ENCODE results near the gene PCDH15.

The PCDH15 gene

DNA sequence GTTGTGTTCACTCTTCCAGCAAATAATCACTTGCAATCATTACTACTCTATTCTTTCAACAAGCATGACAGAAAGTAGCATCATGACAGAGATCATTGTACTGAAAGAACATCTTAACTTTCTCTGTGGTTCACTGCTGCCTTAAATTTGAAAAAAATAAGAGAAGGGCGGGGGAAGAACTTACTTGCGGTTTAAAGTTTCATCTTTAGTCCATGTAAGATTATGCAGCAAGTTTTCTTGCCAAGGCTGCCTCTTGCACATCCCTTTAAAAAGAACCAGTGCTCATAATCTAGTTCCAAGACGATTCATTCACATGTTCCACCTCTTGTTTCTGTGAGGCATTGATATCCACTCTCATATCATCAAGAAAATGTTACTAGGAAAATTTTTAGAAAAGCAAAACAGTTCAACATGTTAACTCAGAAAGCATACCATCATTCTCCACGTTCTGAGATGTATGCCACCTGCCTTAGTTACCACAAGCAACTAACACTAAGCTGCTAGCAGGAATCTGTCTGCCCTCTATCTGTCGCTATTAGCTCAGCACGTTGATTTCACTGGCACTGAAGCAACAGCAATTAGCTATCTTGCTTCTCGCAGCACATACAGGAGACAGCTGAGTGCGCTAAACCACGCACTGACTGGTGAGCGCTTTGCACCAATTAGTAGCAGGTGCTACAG, at the start of gene PCDH15:
PCDH15 (minus strand) TSS at position 491 of the 681 bp plus-strand sequence. CDS start 136,969 bp downstream, outside the sequence.
- peak; percentile 53 for DNase-seq (ENCODE audit: low read depth)
- TF ChIP-seq, protein P1, sequence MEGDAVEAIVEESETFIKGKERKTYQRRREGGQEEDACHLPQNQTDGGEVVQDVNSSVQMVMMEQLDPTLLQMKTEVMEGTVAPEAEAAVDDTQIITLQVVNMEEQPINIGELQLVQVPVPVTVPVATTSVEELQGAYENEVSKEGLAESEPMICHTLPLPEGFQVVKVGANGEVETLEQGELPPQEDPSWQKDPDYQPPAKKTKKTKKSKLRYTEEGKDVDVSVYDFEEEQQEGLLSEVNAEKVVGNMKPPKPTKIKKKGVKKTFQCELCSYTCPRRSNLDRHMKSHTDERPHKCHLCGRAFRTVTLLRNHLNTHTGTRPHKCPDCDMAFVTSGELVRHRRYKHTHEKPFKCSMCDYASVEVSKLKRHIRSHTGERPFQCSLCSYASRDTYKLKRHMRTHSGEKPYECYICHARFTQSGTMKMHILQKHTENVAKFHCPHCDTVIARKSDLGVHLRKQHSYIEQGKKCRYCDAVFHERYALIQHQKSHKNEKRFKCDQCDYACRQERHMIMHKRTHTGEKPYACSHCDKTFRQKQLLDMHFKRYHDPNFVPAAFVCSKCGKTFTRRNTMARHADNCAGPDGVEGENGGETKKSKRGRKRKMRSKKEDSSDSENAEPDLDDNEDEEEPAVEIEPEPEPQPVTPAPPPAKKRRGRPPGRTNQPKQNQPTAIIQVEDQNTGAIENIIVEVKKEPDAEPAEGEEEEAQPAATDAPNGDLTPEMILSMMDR (conservative IDR thresholded peaks at IDR 0.05; ENCODE audit: low read depth, low read length): peak; percentile 60
- no peak within 1 kb of the TSS for H3K4me3 ChIP-seq (ENCODE audit: low read depth, low read length)

DNA sequence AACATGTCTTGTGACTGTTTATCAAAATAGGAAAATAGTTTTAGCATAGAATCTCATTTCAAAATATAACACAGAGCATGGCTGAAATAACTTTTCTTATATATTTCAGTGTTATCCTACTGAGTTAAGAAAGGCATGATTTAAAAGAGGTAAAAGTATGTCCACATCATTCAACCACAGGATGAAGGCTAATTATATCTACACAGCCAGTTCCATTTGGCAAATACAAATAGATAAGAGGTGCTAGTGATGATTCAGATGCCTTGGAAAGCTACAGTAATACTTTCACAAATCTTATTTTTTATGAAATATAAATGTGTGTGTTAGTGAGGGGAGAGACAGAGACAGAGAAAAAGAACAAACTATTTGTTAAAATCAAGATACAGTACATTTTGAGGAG, 42.9 kb upstream of the PCDH15 start:
- DNase-seq (ENCODE audit: low read depth): no peak
- no peak overlapping the region for H3K4me3 ChIP-seq (ENCODE audit: low read depth, low read length)
- TF ChIP-seq, protein P1 (conservative IDR thresholded peaks at IDR 0.05; ENCODE audit: low read depth, low read length): no peak

DNA sequence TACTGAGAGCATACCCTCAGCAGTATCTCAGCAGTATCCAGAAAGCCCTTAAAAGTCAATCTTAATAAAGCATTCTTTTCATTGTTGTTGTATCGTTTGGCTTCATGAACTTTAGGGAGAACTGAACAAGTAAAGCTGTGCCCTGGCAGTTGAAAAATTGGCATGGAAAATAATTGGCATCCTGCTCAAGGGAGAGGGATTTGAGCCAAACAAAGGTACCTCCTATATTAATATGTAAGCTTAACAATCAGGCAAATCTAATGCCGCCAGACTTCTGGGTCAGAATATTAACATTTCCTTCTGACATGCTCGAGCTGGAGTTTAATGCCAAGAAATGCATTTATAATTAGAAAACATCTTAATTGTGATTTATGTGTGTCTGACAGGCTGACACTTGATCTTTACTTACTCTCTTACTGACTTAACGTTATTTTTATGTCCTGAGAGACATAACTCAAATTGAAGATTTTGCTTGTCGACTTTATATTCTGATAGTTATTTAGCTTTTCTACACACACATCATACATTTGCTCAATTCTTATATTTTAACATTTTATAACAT, 42.1 kb upstream of the PCDH15 start:
- no peak for DNase-seq (ENCODE audit: low read depth)
- TF ChIP-seq, protein P1 (conservative IDR thresholded peaks at IDR 0.05; ENCODE audit: low read depth, low read length): no peak
- no peak overlapping the region for H3K4me3 ChIP-seq (ENCODE audit: low read depth, low read length)

DNA sequence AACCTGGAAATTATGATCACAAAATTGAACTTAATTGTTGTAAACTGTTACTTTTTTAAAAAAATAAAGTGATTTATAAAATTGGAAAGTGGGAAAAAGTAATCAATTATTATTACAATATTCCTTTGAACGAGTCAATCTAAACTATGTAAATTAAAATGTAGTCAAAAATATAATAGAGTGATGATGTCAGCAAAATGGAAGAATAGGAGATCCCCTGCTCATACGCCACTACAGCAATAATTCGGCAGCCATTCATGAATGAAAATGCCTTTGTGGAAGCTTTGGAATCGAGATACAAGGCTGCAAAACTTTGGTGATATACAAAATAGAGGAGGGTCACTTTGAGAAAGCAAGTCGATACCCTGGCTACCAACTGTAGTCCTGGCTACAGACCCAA, 36.4 kb upstream of the PCDH15 start:
- TF ChIP-seq, protein P1 (conservative IDR thresholded peaks at IDR 0.05; ENCODE audit: low read depth, low read length): no peak
- H3K4me3 ChIP-seq (ENCODE audit: low read depth, low read length): no peak overlapping the region
- DNase-seq (ENCODE audit: low read depth): no peak

DNA sequence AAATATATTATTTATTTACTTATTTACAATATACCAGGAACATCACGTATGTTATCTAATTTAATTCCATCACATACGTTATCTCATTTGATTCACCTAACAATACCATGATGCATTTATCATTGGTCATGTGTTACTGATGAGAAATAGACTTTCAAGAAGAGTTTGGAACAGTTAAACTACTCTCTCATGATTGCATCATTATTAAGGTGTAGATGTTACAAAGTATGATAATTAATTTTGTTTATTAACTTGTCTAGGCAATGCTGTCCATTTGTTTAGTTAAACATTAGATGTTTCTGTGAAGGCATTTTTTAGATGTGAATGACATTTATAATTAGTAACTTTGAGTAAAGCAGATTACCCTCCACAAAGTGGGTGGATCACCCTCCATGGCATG, 32.0 kb upstream of the PCDH15 start:
- H3K4me3 ChIP-seq (ENCODE audit: low read depth, low read length): no peak overlapping the region
- DNase-seq (ENCODE audit: low read depth): no peak
- TF ChIP-seq, protein P1 (conservative IDR thresholded peaks at IDR 0.05; ENCODE audit: low read depth, low read length): no peak

DNA sequence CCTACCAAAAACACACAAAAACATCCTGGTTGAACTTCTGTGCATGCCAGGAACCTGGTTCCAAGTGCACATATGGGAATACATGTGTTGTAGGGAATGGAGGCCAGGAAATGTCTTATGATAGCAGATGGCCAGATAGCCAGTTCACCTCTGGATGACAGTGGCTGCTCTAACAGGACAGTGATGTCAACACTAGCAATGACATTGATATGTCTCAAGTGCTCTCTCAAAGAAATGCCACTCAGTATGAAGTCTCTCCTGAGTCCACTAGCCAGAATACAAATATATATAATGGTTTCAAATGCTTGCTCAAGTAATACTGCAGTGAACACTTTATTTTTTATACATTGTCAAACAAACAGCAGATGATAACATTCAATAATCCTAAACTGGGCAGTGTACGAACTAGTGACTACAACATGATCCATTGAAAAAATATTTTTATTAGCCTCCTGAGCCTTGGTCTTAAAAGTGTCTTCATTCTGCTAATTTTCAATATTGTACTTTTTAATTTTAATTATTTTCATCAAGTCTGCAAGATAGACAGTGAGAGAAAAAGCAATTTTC, 26.0 kb upstream of the PCDH15 start:
- no peak for DNase-seq (ENCODE audit: low read depth)
- H3K4me3 ChIP-seq (ENCODE audit: low read depth, low read length): no peak overlapping the region

More for the DNA sequence above, 26.0 kb upstream of the PCDH15 start:
- TF ChIP-seq, protein P1 (conservative IDR thresholded peaks at IDR 0.05; ENCODE audit: low read depth, low read length): no peak
